Dedifferentiated amniotic fluid mesenchymal stem cell (primary cell): ENCODE data around the gene TRIM9.

Source experiments
- DNase-seq: peaks from one replicate; pipeline ENCODE4 v3.0.0-alpha.2; 2016; ENCODE audit errors: extremely low spot score

The TRIM9 gene

GRCh38 chr14:51094901-51095853 lies at the start of gene TRIM9:
Gene TRIM9, minus strand, starts transcription at chr14:51095105. Its CDS starts 166 bp downstream, at chr14:51094939.
- peak; percentile 25 for DNase-seq

DNA sequence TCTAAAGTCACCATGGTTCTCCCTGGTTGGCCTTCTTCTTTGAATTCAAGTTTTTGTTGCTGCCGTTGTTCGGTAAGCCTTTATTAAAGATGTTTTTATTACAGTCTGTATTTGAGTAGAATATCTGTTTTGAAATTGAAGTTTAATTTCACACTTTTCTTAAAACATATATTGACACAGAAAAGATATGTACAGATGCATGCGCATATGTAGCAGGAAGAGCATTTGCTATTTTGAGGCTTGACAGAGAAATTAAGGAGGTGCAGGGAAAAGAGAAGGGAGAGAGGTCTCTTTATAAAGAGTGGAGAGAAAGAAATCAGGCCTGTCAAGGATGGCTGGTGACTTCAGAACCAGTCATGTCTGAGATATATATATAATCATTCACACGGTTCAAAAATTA lies 46.0 kb upstream of the TRIM9 start:
- no peak for DNase-seq

DNA sequence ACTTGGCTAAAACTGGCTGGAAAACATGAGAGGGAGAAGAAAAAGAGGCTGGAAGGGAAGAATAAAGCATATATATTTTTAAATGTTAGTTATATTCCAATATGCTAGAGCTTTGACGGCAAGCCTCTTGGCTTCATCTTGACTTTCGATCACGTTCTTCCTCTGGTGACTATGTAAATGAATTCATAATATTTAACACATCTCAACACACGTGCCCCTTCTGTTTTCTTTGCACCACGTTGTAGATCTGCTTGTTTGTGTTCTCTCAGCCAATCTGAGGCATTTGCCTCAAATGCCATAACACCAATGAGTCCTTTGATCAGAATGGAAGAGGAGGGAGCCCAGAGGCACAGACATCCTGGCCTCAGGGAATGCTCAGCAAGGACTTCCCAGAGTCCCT lies 45.4 kb upstream of the TRIM9 start:
- DNase-seq = no peak

- no peak for DNase-seq
Observed at GRCh38 chr14:51139121-51139681, 44.3 kb upstream of the TRIM9 start.

DNA sequence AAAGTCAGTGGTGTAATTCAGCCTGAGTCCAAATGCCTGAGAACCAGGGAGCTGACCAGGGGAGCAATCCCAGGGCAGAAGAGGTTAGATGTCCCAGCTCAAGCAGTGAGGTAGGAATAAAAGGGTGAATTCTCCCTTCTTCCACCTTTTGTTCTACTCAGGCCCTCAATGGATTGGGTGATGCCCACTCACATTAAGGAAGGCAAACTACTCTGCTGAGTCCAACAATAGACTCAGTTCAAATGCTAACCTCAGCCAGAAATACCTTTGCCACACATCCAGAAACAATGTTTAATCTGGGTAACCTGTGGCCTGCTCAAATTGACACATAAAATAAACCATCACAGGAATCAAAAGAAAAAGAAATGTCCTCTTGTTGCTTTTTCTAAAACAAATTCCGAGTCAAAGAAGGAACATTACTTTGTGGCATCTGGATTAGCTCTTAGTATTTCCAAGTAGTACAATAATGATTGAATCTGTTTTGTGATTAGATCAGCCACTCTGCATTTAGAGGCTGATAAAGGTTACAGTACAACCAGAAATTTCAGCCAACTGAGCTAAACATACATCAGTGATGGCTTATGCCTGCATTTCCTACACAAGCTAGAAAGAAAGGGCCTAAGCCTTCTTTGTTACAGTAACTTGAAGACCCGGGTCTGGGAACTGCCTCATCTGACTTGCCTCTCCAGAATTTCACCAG lies 43.6 kb upstream of the TRIM9 start:
- no peak for DNase-seq

DNA sequence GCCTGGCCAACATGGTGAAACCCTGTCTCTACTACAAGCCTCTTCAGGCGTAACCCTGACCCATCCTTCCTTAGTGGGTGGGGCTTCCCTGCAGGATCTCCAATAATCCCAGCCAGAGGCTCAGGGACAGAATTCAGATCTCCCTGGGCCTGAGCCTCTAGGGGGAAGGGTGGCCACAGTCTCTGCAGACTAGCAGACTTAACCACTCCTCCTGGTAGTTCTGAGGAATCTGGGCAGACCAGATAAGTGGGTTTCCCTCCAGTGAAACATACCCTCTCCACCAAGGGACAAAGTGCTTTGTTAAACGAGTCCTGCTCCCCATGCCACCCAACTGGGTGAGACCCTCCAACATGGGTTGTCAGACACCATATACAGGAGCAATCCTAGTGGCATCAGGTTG lies 36.6 kb upstream of the TRIM9 start:
- DNase-seq = no peak

- no peak for DNase-seq
Observed at GRCh38 chr14:51129130-51129529, 34.2 kb upstream of the TRIM9 start.

- DNase-seq = no peak
Observed at GRCh38 chr14:51124029-51124428, 29.1 kb upstream of the TRIM9 start.

DNA sequence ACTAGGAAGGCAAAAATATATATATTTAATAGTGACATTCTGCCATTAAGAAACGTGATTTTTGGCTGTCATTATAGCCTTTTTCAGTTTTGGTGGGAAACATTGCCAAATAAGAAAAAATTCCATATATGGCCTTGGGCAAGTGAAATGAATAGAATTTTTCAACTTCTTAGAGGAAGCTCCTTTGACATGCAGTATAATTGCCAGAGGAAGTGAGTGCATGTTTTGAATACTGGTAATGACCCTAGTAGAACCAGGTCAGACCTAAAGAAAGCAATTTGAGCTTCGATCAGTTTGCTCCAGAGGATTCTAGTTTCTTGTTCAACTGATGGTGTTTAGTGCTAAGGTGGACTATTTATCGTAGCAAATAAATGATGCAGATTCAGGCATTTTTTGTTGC lies 26.2 kb upstream of the TRIM9 start:
- no peak for DNase-seq

GRCh38 chr14:51119411-51120051 lies 24.6 kb upstream of the TRIM9 start:
- no peak for DNase-seq

- no peak for DNase-seq
Observed at GRCh38 chr14:51118993-51119392, 24.1 kb upstream of the TRIM9 start.

DNA sequence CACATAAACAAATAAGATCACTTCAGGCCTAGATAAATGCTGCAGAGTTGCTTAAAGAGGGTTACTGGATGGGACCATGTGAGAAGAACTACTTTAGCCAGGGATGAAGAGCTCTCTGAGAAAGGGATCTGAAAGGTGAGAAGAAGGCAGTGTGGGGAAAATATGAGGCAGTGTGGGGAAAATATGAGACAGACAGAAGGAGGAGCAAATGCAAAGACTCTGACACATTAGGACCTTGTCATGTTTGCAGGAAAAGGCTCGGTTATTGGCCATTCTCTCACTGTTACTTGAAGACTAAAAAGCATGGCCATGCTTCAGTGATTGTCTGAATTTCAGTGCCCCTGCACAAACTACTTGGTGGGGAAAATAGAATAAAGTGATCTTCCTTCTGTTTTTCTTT lies 22.7 kb upstream of the TRIM9 start:
- no peak for DNase-seq

DNA sequence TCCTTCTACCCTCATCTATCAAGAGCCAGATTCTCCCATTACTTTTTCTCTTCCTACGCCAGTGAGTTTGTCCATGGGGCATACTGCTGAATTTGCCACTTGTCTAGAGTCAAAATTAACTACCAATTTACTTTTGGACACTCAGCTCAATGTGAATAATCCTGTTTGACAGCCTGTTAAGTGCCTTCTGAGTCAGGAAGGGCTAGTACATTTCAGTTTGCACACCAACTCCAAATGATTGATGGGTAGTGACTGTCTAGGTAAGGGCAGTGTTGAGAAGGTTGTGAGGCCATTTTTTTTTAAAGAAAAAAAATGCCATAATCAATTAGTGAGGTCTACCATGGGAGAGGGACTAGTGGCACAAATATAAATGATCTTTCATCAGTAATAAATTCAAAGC lies 21.8 kb upstream of the TRIM9 start:
- DNase-seq = no peak

- DNase-seq = no peak
Observed at GRCh38 chr14:51109651-51110050, 14.7 kb upstream of the TRIM9 start.

- no peak for DNase-seq
Observed at GRCh38 chr14:51107801-51108200, 12.9 kb upstream of the TRIM9 start.

DNA sequence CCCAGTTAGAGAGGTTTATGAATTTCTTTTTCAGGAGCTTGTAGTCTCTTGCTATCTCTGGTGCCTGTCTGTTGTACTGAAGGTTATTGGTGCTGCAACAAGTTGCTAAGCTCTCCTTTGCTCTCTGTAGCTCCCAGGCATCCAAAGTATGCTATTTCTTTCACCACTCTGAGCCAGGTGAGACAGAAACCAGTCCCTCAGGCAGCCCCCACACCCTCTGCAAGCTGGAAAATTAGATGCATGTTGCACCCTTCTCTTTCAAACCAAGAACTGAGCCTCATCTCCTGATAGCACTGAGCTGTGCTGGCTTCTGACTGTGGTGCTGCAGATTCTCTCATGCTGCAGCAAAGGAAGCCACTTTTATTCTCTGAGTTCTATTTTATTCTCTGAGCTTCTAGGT lies 9.6 kb upstream of the TRIM9 start:
- no peak for DNase-seq

- no peak for DNase-seq
Observed at GRCh38 chr14:51097287-51097686, 2.4 kb upstream of the TRIM9 start.

- DNase-seq = no peak
Observed at GRCh38 chr14:51096870-51097269, 2.0 kb upstream of the TRIM9 start.

- DNase-seq = no peak
Observed at GRCh38 chr14:51095854-51096823, 1.2 kb upstream of the TRIM9 start.

GRCh38 chr14:51094282-51094821 lies 553 bp downstream of the TRIM9 start:
- no peak for DNase-seq
